Endothelial cell of umbilical vein (primary cell): ENCODE results near the gene STAB2. TPM values are rescaled to one million over a fixed set of nuclear protein-coding genes. Genes with fewer than 3 reads are reported as not detected.

Experiments
- BruUV-seq: library from RNA; stranded (reverse); fragments of 400-500 nt; replicated peaks from 2 replicates; lab custom pipeline; 2021; lab: Mats Ljungman, UMichigan
- CTCF ChIA-PET: fragments of 300-600, 350-600 bp; sonication (Branson Sonifier 250); formaldehyde crosslinking; loops from one replicate; lab custom pipeline; 2021; ENCODE audit warnings: antibody characterized with exemption, inconsistent platforms; lab: Charles Lee
- POLR2A ChIA-PET: fragments of 300-600, 350-600 bp; sonication (Branson Sonifier 250); formaldehyde crosslinking; loops from one replicate; lab custom pipeline; 2021; ENCODE audit warnings: antibody characterized with exemption, inconsistent platforms; lab: Charles Lee
- DNase-seq: peaks from one replicate; pipeline ENCODE4 v3.0.0-alpha.2; 2011; ENCODE audit warnings: low read depth, low spot score
- FAIRE-seq: peaks from 2 replicates; lab custom pipeline; 2011; peaks lifted over from hg19 to GRCh38; lab: Jason Lieb, UNC
- H2AFZ ChIP-seq: 2 replicates; pipeline ENCODE4 v1.6.0; 2012; ENCODE audit warnings: low read depth, low read length, control low read depth, inconsistent platforms
- H3K27ac ChIP-seq: 2 replicates; pipeline ENCODE4 v1.5.1; 2011; ENCODE audit warnings: low read depth, mild to moderate bottlenecking, control low read depth, low read length, moderate library complexity; ENCODE audit not compliant: insufficient read depth
- H3K27me3 ChIP-seq, 2 experiments: 2 replicates each; pipeline versions ENCODE4 v1.6.0 to v1.6.1; 2011; ENCODE audit warnings: low read length in 2 of 2, mixed read lengths in 1 of 2; ENCODE audit not compliant: control insufficient read depth in 2 of 2, insufficient read depth in 2 of 2
- H3K36me3 ChIP-seq, 2 experiments: 2 replicates in 1 of 2; 3 replicates in 1 of 2; pipeline ENCODE4 v1.5.1; 2011; ENCODE audit warnings: low read length in 2 of 2, mild to moderate bottlenecking in 1 of 2, moderate library complexity in 1 of 2; ENCODE audit not compliant: control insufficient read depth in 2 of 2, insufficient read depth in 2 of 2; ENCODE audit errors: extremely low read depth in 1 of 2
- H3K4me1 ChIP-seq: 3 replicates; pipeline ENCODE4 v1.5.1; 2011; ENCODE audit warnings: mild to moderate bottlenecking, low read length; ENCODE audit not compliant: control insufficient read depth, insufficient read depth; ENCODE audit errors: extremely low read depth
- H3K4me2 ChIP-seq: 2 replicates; pipeline ENCODE4 v1.6.1; 2011; ENCODE audit warnings: low read length, control low read depth, mixed read lengths; ENCODE audit not compliant: insufficient read depth
- H3K4me3 ChIP-seq, 3 experiments: fragments of 200-600 bp in 1 of 3; sonication (generic), shearing (Covaris generic) in 1 of 3; replicated peaks in 1 of 3; 2 replicates each; pipeline ENCODE4 v1.5.1; 2011 to 2016; ENCODE audit warnings: control low read depth in 3 of 3, low read length in 3 of 3, mild to moderate bottlenecking in 2 of 3, inconsistent platforms in 1 of 3, low read depth in 1 of 3, moderate library complexity in 1 of 3; ENCODE audit not compliant: insufficient read depth in 1 of 3
- H3K79me2 ChIP-seq: 2 replicates; pipeline ENCODE4 v1.6.0; 2012; ENCODE audit warnings: low read length, inconsistent platforms; ENCODE audit not compliant: control insufficient read depth, insufficient read depth
- H3K9ac ChIP-seq: replicated peaks from 2 replicates; pipeline ENCODE3; 2011; ENCODE audit warnings: low read length, control low read depth; ENCODE audit not compliant: insufficient read depth; ENCODE audit errors: extremely low read depth
- H3K9me1 ChIP-seq: replicated peaks from 3 replicates; pipeline ENCODE4 v1.6.0; 2011; ENCODE audit warnings: mild to moderate bottlenecking, low read length; ENCODE audit not compliant: control insufficient read depth, insufficient read depth; ENCODE audit errors: extremely low read depth
- H3K9me3 ChIP-seq: replicated peaks from 2 replicates; pipeline ENCODE4 v1.5.1; 2012; ENCODE audit warnings: low read length, inconsistent platforms; ENCODE audit not compliant: control insufficient read depth, insufficient read depth
- H4K20me1 ChIP-seq: replicated peaks from 2 replicates; pipeline ENCODE3; 2011; ENCODE audit warnings: mild to moderate bottlenecking, low read length; ENCODE audit not compliant: control insufficient read depth, insufficient read depth; ENCODE audit errors: extremely low read depth
- EZH2 ChIP-seq: IDR thresholded peaks from 2 replicates; pipeline ENCODE4 v1.6.1; 2012; ENCODE audit warnings: borderline replicate concordance, low read depth, mild to moderate bottlenecking, moderate library complexity, low read length, inconsistent platforms; ENCODE audit not compliant: severe bottlenecking
- FOS ChIP-seq: IDR thresholded peaks from 2 replicates; pipeline ENCODE4 v1.6.1; 2011; ENCODE audit warnings: mild to moderate bottlenecking, low read length, moderate library complexity, borderline replicate concordance; ENCODE audit not compliant: insufficient read depth
- GATA2 ChIP-seq: IDR thresholded peaks from 2 replicates; pipeline ENCODE4 v1.7.0; 2011; ENCODE audit warnings: low read depth, mild to moderate bottlenecking, moderate library complexity, mixed read lengths, low read length; ENCODE audit not compliant: insufficient read length, insufficient read depth
- JUN ChIP-seq: IDR thresholded peaks from 2 replicates; pipeline ENCODE4 v1.6.1; 2011; ENCODE audit warnings: borderline replicate concordance, low read depth; ENCODE audit not compliant: insufficient read length, insufficient read depth
- MAX ChIP-seq: IDR thresholded peaks from 2 replicates; pipeline ENCODE4 v1.6.1; 2011; ENCODE audit not compliant: insufficient read depth, insufficient read length
- MYC ChIP-seq: IDR thresholded peaks from one replicate; pipeline ENCODE4 v1.6.1; 2011; ENCODE audit warnings: mild to moderate bottlenecking, low read depth, low read length
- POLR2A ChIP-seq: IDR thresholded peaks from 2 replicates; pipeline ENCODE4 v1.6.1; 2012; ENCODE audit warnings: low read depth, mild to moderate bottlenecking, control low read depth, low read length
- POLR2AphosphoS5 ChIP-seq: IDR thresholded peaks from 2 replicates; pipeline ENCODE4 v1.6.1; 2012; ENCODE audit warnings: low read depth, mild to moderate bottlenecking, control low read depth, low read length, moderate library complexity; ENCODE audit not compliant: insufficient read depth
- dilution Hi-C: fragments of 300-500 bp; cut with MboI; formaldehyde crosslinking; loops from one replicate; pipeline ENCODE4 v1.15.0; 2019; ENCODE audit warnings: low sequenced_read_pairs; ENCODE audit not compliant: extremely low pct_ligation_motif_present
- intact Hi-C: fragments of 100-400 bp; cut with micrococcal nuclease; formaldehyde crosslinking; loops from one replicate; pipeline ENCODE4 v1.10.0; 2022
- polyA plus RNA-seq, 4 experiments: library from polyadenylated mRNA; depleted of rRNA in 3 of 4; stranded (reverse) in 3 of 4; unstranded in 1 of 4; fragments of >200 nt; gene quantifications; 2 replicates each; pipeline versions ENCODE4 v1.2.1 to v1.2.3, GENCODE V29; 2011 to 2012; ENCODE audit warnings: missing spikeins in 1 of 4
- total RNA-seq: library from RNA; stranded (reverse); gene quantifications from 2 replicates; pipeline ENCODE4 v1.2.3, GENCODE V29; 2021
- TF ChIP-seq, protein P1 (sequence below), 2 donors: IDR thresholded peaks; 1 replicate in 1 of 2; 2 replicates in 1 of 2; pipeline ENCODE4 v1.5.1; 2011; ENCODE audit warnings: low read length in 2 of 2, mild to moderate bottlenecking in 2 of 2, moderate library complexity in 2 of 2, control low read depth in 1 of 2, inconsistent platforms in 1 of 2, low read depth in 1 of 2; ENCODE audit not compliant: insufficient read depth in 1 of 2; ENCODE audit errors: extremely low read depth in 1 of 2

The STAB2 gene
- total and polyA plus RNA-seq, 2 donors (not counting 3 experiments of a cell fraction or from before 2014, with no cell fraction given): 0.01 TPM; not detected in 1

DNA sequence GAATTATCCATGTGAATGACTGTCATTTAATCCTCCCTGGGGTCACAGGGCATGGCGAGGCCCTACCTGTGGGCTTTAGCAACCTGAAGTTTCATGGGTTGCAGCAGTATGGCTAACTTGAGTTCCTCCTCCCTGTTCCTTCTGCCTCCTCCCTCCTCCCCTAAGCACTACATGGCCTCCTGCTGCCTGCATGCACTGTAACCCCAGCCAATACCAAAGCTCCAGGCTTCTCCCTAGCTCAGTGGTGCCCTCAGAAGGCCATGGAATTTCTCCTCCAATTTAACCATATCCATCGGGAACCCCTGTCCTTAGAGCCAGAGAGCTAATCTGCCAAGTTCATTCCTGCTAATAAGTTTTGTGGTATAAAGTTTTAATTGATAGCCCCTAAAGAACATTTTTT, 158.9 kb downstream of the STAB2 start:
- FAIRE-seq (no peak), DNase-seq (no peak)
- H3K36me3 ChIP-seq: no peaks in the 10 kb centered on the region
- intact Hi-C loops: no loop called here
- H2AFZ ChIP-seq: no peak overlapping the region
- no peak overlapping the region for H3K4me3 ChIP-seq
- TF ChIP-seq FOS (no peak), JUN (no peak)
- no peaks in the 10 kb centered on the region for H3K9me1 ChIP-seq
- CTCF ChIA-PET: no interaction called here
- H3K9ac ChIP-seq: no peak overlapping the region
- H3K27me3 ChIP-seq: no peaks in the 10 kb centered on the region
- BruUV-seq: no TSS peak
- no peaks in the 10 kb centered on the region for H3K79me2 ChIP-seq
- H4K20me1 ChIP-seq: no peaks in the 10 kb centered on the region
- H3K9me3 ChIP-seq: no peaks in the 10 kb centered on the region
- no peak overlapping the region for H3K4me2 ChIP-seq
- dilution Hi-C loops: no loop called here
- no peaks in the 10 kb centered on the region for H3K4me1 ChIP-seq
- POLR2A ChIA-PET: no interaction called here
- no peak overlapping the region for H3K27ac ChIP-seq

- H3K36me3 ChIP-seq: no peaks in the 10 kb centered on the region
- H3K4me1 ChIP-seq: no peaks in the 10 kb centered on the region
- ChIA-PET POLR2A (interaction anchor here (0.7 kb wide), 1 partner anchor 59 kb away, joined by 3 read pairs; no protein-coding TSS in a partner anchor), CTCF (no interaction called here)
- no peaks in the 10 kb centered on the region for H3K9me3 ChIP-seq
- dilution Hi-C loops (no loop called here), intact Hi-C loops (no loop called here)
- no peak overlapping the region for H3K27ac ChIP-seq
- no peak overlapping the region for H3K9ac ChIP-seq
- no peak overlapping the region for H3K4me3 ChIP-seq
- no peak overlapping the region for H3K4me2 ChIP-seq
- no peak overlapping the region for H2AFZ ChIP-seq
- DNase-seq (no peak), FAIRE-seq (no peak)
- H3K27me3 ChIP-seq: peaks cover 0 to 2% of the 10 kb centered on the region in 2 experiments
- TF ChIP-seq GATA2 (no peak), POLR2AphosphoS5 (no peak), EZH2 (no peak), FOS (no peak), MAX (no peak), JUN (no peak), POLR2A (no peak), MYC (no peak)
- TF ChIP-seq, protein P1, sequence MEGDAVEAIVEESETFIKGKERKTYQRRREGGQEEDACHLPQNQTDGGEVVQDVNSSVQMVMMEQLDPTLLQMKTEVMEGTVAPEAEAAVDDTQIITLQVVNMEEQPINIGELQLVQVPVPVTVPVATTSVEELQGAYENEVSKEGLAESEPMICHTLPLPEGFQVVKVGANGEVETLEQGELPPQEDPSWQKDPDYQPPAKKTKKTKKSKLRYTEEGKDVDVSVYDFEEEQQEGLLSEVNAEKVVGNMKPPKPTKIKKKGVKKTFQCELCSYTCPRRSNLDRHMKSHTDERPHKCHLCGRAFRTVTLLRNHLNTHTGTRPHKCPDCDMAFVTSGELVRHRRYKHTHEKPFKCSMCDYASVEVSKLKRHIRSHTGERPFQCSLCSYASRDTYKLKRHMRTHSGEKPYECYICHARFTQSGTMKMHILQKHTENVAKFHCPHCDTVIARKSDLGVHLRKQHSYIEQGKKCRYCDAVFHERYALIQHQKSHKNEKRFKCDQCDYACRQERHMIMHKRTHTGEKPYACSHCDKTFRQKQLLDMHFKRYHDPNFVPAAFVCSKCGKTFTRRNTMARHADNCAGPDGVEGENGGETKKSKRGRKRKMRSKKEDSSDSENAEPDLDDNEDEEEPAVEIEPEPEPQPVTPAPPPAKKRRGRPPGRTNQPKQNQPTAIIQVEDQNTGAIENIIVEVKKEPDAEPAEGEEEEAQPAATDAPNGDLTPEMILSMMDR (IDR thresholded peaks at IDR 0.05; ENCODE audit: extremely low read depth in 1 of 2, insufficient read depth in 1 of 2, low read depth in 1 of 2, low read length in 2 of 2): no peak
- BruUV-seq: no TSS peak
- no peaks in the 10 kb centered on the region for H3K9me1 ChIP-seq
- H4K20me1 ChIP-seq: no peaks in the 10 kb centered on the region
- H3K79me2 ChIP-seq: no peaks in the 10 kb centered on the region
Observed at GRCh38 chr12:103748002-103748401, 160.9 kb downstream of the STAB2 start.
